ENCODE results near the gene GRXCR1. TPM values are rescaled to one million over a fixed set of nuclear protein-coding genes. Genes with fewer than 3 reads are reported as not detected.

Gene GRXCR1
- total RNA-seq, 1 experiment from 2014 or later, result not detected

- H3K4me3 ChIP-seq (ENCODE audit: low read depth in 2 of 2, low read length in 2 of 2), result no peak overlapping the region
- H3K9me3 ChIP-seq (ENCODE audit: control insufficient read depth, insufficient read depth, low read depth, low read length), result no peaks in the 10 kb centered on the region
- ATAC-seq (no peak), DNase-seq (ENCODE audit: low read depth, low spot score) (no peak)
- BruUV-seq (replicated peaks), result no TSS peak
- no peaks in the 10 kb centered on the region for H3K4me1 ChIP-seq (ENCODE audit: control insufficient read depth, insufficient read depth, low read length)
- no peak overlapping the region for H3K27ac ChIP-seq (ENCODE audit: low read length)
- ChIA-PET CTCF (no interaction called here), POLR2A (no interaction called here)
- in situ Hi-C loops (cut with HindIII; ENCODE audit: low pct_unique_long_range_greater_than_20kb, low sequenced_read_pairs) (no loop called here), intact Hi-C loops (cut with micrococcal nuclease; ENCODE audit: unreplicated experiment) (no loop called here)
- TF ChIP-seq CTCF (IDR thresholded peaks at IDR 0.05) (no peak), SIN3A (IDR thresholded peaks at IDR 0.05; ENCODE audit: borderline replicate concordance, insufficient read depth, low read depth, low read length) (no peak), POLR2AphosphoS5 (IDR thresholded peaks at IDR 0.05; ENCODE audit: low read depth, low read length) (no peak), REST (IDR thresholded peaks at IDR 0.05; ENCODE audit: insufficient read depth in 1 of 2, low read depth in 2 of 2, low read length in 1 of 2) (no peak), TCF7L2 (IDR thresholded peaks at IDR 0.05; ENCODE audit: low read depth, low read length) (no peak)
- no peaks in the 10 kb centered on the region for H3K36me3 ChIP-seq (ENCODE audit: control insufficient read depth, insufficient read depth, low read length)
- H3K27me3 ChIP-seq (ENCODE audit: control insufficient read depth, insufficient read depth, low read length), result no peaks in the 10 kb centered on the region
Observed at GRCh38 chr4:42844422-42845070, 48.0 kb upstream of the GRXCR1 start.

GRCh38 chr4:42845586-42845985 lies 46.9 kb upstream of the GRXCR1 start:
- intact Hi-C loops (cut with micrococcal nuclease; ENCODE audit: unreplicated experiment) (no loop called here), in situ Hi-C loops (cut with HindIII; ENCODE audit: low pct_unique_long_range_greater_than_20kb, low sequenced_read_pairs) (no loop called here)
- TF ChIP-seq TCF7L2 (IDR thresholded peaks at IDR 0.05; ENCODE audit: low read depth, low read length) (no peak), CTCF (IDR thresholded peaks at IDR 0.05) (no peak), REST (IDR thresholded peaks at IDR 0.05; ENCODE audit: insufficient read depth in 1 of 2, low read depth in 2 of 2, low read length in 1 of 2) (no peak), SIN3A (IDR thresholded peaks at IDR 0.05; ENCODE audit: borderline replicate concordance, insufficient read depth, low read depth, low read length) (no peak), POLR2AphosphoS5 (IDR thresholded peaks at IDR 0.05; ENCODE audit: low read depth, low read length) (no peak)
- Histone ChIP-seq H3K27me3 (ENCODE audit: control insufficient read depth, insufficient read depth, low read length) (no peaks in the 10 kb centered on the region), H3K36me3 (ENCODE audit: control insufficient read depth, insufficient read depth, low read length) (no peaks in the 10 kb centered on the region), H3K9me3 (ENCODE audit: control insufficient read depth, insufficient read depth, low read depth, low read length) (no peaks in the 10 kb centered on the region), H3K4me3 (ENCODE audit: low read depth in 2 of 2, low read length in 2 of 2) (no peak overlapping the region), H3K27ac (ENCODE audit: low read length) (no peak overlapping the region), H3K4me1 (ENCODE audit: control insufficient read depth, insufficient read depth, low read length) (no peaks in the 10 kb centered on the region)
- CTCF ChIA-PET, result no interaction called here
- ATAC-seq, result no peak
- POLR2A ChIA-PET, result no interaction called here
- DNase-seq (ENCODE audit: low read depth, low spot score), result no peak
- BruUV-seq (replicated peaks), result no TSS peak

Measured in Panc1 (cell line).